ENCODE data around the gene RANBP17.

Gene RANBP17

GRCh38 chr5:171308453-171309275, 446.8 kb downstream of the RANBP17 start, which contains the start of gene TLX3 (continued):
- no peak for TF ChIP-seq GLIS1 (tag by site-specific recombination; IDR thresholded peaks at IDR 0.05)
- peak; percentile 23; the same call in 1 of the 2 replicates for TF ChIP-seq ZSCAN30 (tag by site-specific recombination; IDR thresholded peaks at IDR 0.05)
- no peak for TF ChIP-seq ZNF214 (tag by site-specific recombination; IDR thresholded peaks at IDR 0.05; ENCODE audit: borderline replicate concordance)
- TF ChIP-seq ZNF664 (tag by site-specific recombination; IDR thresholded peaks at IDR 0.05) = no peak
- no peak for TF ChIP-seq KLF9 (tag by site-specific recombination; IDR thresholded peaks at IDR 0.05; ENCODE audit: low read depth)
- TF ChIP-seq ZNF138 (tag by site-specific recombination; IDR thresholded peaks at IDR 0.05; ENCODE audit: borderline replicate concordance) = no peak
- TF ChIP-seq ZNF48 (tag by site-specific recombination; IDR thresholded peaks at IDR 0.05) = no peak
- TF ChIP-seq ZNF211 (tag by site-specific recombination; IDR thresholded peaks at IDR 0.05; ENCODE audit: low read depth) = no peak
- TF ChIP-seq ZNF37A (tag by site-specific recombination; IDR thresholded peaks at IDR 0.05) = no peak
- TF ChIP-seq ZNF449 (tag by site-specific recombination; IDR thresholded peaks at IDR 0.05) = no peak; the same call in 1 of the 2 replicates
- no peak; the same call in 1 of the 2 replicates for TF ChIP-seq ZNF624 (tag by site-specific recombination; IDR thresholded peaks at IDR 0.05)
- TF ChIP-seq SCRT2 (tag by site-specific recombination; IDR thresholded peaks at IDR 0.05) = peak; percentile 69
- TF ChIP-seq BCL11B (tag by site-specific recombination; IDR thresholded peaks at IDR 0.05; ENCODE audit: low read depth) = peak; percentile 67; the same call in 1 of the 2 replicates
- TF ChIP-seq MYNN (tag by site-specific recombination; IDR thresholded peaks at IDR 0.05; ENCODE audit: borderline replicate concordance) = no peak
- TF ChIP-seq ZNF426 (tag by site-specific recombination; IDR thresholded peaks at IDR 0.05) = no peak
- no peak for TF ChIP-seq ZNF518A (tag by site-specific recombination; conservative IDR thresholded peaks at IDR 0.05; ENCODE audit: low read depth)
- TF ChIP-seq ZNF433 (tag by site-specific recombination; IDR thresholded peaks at IDR 0.05; ENCODE audit: low read depth) = no peak
- no peak for TF ChIP-seq KLF17 (tag by site-specific recombination; IDR thresholded peaks at IDR 0.05)
- no peak for TF ChIP-seq ZNF555 (tag by site-specific recombination; conservative IDR thresholded peaks at IDR 0.05)
- TF ChIP-seq ZBTB21 (tag by site-specific recombination; IDR thresholded peaks at IDR 0.05) = no peak
- TF ChIP-seq ZFP37 (tag by site-specific recombination; IDR thresholded peaks at IDR 0.05) = no peak
- TF ChIP-seq ZNF335 (tag by site-specific recombination; conservative IDR thresholded peaks at IDR 0.05) = peak; percentile 100
- TF ChIP-seq ZSCAN16 (tag by site-specific recombination; IDR thresholded peaks at IDR 0.05) = no peak
- TF ChIP-seq TRIM28 (IDR thresholded peaks at IDR 0.05; ENCODE audit: borderline replicate concordance, low read length) = no peak
- peak; percentile 53 for TF ChIP-seq ZBTB11 (tag by site-specific recombination; conservative IDR thresholded peaks at IDR 0.05; ENCODE audit: low read depth)
- TF ChIP-seq ZNF266 (tag by site-specific recombination; IDR thresholded peaks at IDR 0.05; ENCODE audit: low read depth) = no peak
